PFSK-1 (cell line): Measurements from ENCODE around the gene GMEB2.

Source experiments
- FOXP2 ChIP-seq: optimal IDR thresholded peaks from 2 replicates; pipeline ENCODE3; 2011; ENCODE audit warnings: borderline replicate concordance, control low read depth, inconsistent platforms; ENCODE audit not compliant: insufficient read depth; ENCODE audit errors: extremely low read length, extremely low read depth
- POLR2AphosphoS5 ChIP-seq: IDR thresholded peaks from 2 replicates; pipeline ENCODE4 v1.6.1; 2012; ENCODE audit warnings: low read depth, mild to moderate bottlenecking, control low read depth, low read length, moderate library complexity
- SIN3A ChIP-seq: IDR thresholded peaks from 2 replicates; pipeline ENCODE4 v1.6.1; 2012; ENCODE audit warnings: mild to moderate bottlenecking, low read length, moderate library complexity, borderline replicate concordance; ENCODE audit not compliant: insufficient read depth
- TAF1 ChIP-seq: IDR thresholded peaks from 2 replicates; pipeline ENCODE4 v1.6.1; 2012; ENCODE audit warnings: low read length, control low read depth, borderline replicate concordance; ENCODE audit not compliant: insufficient read depth
- TF ChIP-seq, protein P1 (sequence below), 2 experiments: IDR thresholded peaks; 2 replicates each; pipeline versions ENCODE4 v1.6.1 to v1.8.0; 2011 to 2012; ENCODE audit warnings: low read depth in 2 of 2, low read length in 2 of 2, control low read depth in 1 of 2, inconsistent platforms in 1 of 2, mild to moderate bottlenecking in 1 of 2, moderate library complexity in 1 of 2; ENCODE audit not compliant: insufficient read depth in 1 of 2

GMEB2 gene

DNA sequence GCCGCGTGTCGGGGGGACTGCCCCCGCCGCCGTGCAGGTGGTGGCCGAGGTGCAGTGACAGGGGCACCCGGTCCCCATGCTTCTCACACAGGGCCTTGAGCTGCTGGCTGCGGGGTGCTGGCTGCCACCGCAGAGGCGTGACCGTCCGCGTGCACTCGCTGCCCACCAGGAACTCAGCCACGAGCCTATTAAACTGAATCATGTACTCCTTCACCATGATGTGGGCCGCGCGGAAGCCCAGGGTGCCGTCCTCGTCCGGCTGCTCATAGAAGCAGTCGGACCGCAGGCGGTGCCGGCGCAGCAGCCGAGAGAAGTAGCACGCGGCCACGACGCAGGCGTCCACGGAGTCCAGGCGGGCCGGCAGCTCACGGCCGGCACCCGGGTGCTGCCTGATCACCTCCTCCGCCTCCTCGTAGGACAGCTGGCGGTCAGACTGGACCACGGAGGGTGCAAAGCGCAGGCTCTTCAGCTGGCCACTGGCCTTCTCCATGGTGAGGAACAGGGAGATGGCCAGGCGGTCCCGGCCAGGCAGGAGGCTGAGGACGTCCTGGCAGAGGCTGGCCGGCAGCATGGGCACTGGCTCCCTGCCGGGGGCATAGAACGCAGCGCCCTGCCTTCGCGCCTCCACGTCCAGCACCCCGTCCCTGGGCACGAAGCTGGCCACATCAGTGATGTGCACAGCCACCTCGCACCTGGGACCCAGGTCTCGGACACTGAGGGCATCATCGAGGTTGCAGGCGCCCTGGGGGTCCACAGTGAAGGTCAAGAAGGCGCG, 62.7 kb downstream of the GMEB2 start:
- no peak for TF ChIP-seq FOXP2

DNA sequence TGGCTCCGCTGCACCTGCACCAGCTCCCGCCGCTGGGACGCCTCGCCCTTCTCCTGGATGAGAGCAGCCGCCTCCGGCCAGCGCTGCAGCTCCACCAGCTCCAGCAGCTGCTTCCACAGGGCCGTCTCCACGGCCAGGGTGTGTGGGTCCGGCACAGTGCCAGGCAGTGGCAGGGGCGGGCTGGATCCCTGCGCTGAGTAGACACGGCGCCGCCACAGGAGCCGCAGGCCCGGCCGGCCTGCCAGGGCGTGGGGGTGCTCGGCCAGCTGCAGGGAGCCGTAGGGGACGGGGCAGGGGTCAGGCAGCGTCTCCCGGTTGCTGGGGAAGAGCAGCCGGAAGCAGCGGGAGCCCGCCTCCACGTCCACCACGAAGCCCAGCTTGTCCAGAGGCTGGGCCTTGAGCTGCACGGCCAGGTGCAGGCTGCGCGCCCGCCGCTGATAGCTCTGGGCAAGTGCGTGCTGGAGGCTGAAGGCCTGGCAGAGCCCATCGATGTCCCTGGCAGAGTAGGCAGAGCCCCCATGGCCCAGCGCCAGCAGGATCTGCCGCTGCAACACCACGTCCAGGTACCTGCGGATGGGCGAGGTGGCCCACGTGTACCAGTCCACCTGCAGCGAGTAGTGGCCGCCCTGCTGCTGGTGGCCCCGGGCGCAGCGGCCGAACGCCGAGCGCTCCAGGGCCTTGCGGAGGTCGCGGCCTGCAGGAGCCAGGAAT, 63.5 kb downstream of the GMEB2 start:
- TF ChIP-seq, protein P1, sequence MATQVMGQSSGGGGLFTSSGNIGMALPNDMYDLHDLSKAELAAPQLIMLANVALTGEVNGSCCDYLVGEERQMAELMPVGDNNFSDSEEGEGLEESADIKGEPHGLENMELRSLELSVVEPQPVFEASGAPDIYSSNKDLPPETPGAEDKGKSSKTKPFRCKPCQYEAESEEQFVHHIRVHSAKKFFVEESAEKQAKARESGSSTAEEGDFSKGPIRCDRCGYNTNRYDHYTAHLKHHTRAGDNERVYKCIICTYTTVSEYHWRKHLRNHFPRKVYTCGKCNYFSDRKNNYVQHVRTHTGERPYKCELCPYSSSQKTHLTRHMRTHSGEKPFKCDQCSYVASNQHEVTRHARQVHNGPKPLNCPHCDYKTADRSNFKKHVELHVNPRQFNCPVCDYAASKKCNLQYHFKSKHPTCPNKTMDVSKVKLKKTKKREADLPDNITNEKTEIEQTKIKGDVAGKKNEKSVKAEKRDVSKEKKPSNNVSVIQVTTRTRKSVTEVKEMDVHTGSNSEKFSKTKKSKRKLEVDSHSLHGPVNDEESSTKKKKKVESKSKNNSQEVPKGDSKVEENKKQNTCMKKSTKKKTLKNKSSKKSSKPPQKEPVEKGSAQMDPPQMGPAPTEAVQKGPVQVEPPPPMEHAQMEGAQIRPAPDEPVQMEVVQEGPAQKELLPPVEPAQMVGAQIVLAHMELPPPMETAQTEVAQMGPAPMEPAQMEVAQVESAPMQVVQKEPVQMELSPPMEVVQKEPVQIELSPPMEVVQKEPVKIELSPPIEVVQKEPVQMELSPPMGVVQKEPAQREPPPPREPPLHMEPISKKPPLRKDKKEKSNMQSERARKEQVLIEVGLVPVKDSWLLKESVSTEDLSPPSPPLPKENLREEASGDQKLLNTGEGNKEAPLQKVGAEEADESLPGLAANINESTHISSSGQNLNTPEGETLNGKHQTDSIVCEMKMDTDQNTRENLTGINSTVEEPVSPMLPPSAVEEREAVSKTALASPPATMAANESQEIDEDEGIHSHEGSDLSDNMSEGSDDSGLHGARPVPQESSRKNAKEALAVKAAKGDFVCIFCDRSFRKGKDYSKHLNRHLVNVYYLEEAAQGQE (IDR thresholded peaks at IDR 0.05; ENCODE audit: insufficient read depth in 1 of 2, low read depth in 2 of 2, low read length in 2 of 2): no peak
- TF ChIP-seq POLR2AphosphoS5 (no peak), FOXP2 (no peak), TAF1 (no peak), SIN3A (no peak)

GRCh38 chr20:63562461-63563224, 64.3 kb downstream of the GMEB2 start:
- TF ChIP-seq TAF1 (no peak), SIN3A (no peak), POLR2AphosphoS5 (no peak), FOXP2 (no peak)
- TF ChIP-seq, protein P1 (IDR thresholded peaks at IDR 0.05; ENCODE audit: insufficient read depth in 1 of 2, low read depth in 2 of 2, low read length in 2 of 2): no peak

DNA sequence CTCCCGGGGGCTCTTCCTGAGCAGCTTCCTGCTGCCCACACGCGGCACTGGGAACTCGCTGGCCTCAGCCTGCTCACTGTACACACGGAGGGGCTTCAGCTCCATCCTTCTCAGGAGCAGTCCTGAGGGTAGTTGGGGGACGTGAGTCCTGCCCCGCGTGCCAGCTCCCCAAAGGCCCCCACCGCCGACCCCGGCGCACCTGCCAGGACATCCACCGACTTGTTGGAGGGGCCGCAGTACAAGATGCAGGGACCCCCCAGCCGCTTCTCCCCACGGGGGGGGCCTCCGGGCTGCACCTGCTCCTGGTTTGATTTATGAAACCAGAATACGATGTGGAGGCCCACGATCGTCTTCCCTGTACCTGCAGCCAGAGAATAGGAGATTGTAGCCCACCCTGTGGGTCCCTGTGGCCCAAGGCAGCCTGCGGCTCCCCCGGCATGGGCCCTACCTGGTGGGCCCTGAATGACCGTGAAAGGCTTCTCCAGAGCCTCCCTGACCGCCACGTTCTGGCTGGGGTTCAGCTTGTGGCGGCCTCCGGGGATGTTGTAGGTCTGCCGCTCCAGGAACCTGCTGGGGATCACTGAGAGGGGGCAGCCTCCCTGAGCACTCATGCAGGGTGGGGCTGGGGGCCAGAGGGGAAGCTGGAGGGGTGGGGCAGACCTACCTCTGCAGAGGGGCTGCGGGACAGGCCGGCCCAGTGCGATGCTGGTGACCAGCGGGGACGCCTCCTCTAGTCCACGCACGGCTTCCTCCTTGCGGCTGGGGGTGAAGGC, 65.1 kb downstream of the GMEB2 start:
- TF ChIP-seq TAF1: no peak
- TF ChIP-seq POLR2AphosphoS5: no peak
- no peak for TF ChIP-seq FOXP2
- no peak for TF ChIP-seq SIN3A
- TF ChIP-seq, protein P1 (IDR thresholded peaks at IDR 0.05; ENCODE audit: insufficient read depth in 1 of 2, low read depth in 2 of 2, low read length in 2 of 2): no peak

DNA sequence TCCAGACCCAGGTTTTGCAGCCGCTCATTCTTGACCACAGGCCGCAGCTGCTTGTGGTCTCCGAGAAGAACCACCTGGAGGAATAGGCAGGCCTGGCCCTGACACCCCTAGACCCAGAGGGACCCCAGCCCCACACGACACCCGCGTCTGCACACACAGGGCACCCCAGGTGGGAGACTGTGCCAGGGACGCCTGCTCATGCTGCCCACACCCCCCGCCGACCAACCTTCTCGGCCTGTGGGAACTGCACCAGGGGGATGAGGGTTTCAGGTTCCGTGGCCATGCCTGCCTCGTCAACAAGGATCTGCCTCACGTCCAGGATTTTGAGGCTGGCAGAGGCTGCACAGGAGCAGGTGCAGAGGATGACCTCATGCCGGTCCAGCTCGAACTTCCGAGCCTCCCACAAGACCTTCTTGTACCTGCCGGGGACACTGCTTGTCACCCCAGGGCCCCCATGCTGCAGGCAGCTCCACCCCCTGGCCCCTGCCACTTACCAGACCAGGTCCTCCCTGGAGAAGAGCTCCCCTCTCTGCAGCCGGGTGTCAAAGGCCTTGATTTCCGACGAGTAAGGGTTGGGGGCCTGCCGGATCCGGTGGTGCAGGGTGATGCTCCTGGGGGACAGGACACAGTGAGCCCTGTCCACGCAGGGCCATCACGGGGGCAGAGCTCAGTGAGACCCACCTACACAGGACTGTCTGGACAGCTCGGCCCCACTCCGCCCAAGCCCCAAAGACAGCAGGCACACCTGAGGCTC, 65.9 kb downstream of the GMEB2 start:
- TF ChIP-seq SIN3A (no peak), POLR2AphosphoS5 (no peak), TAF1 (no peak), FOXP2 (no peak)
- TF ChIP-seq, protein P1 (IDR thresholded peaks at IDR 0.05; ENCODE audit: insufficient read depth in 1 of 2, low read depth in 2 of 2, low read length in 2 of 2): no peak
